HG02973 (cell line): ENCODE measurements around the gene C6orf15.

Experiments used
- ATAC-seq: cut with Tn5 transposase; IDR thresholded peaks from one replicate; pipeline ENCODE4 v1.9.1; 2021; ENCODE audit warnings: moderate library complexity; ENCODE audit not compliant: unreplicated experiment

The C6orf15 gene

GRCh38 chr6:31131595-31131994 is 19.2 kb upstream of the C6orf15 start:
- no peak for ATAC-seq

GRCh38 chr6:31130751-31131150 is 18.4 kb upstream of the C6orf15 start:
- no peak for ATAC-seq

- ATAC-seq = no peak
Measured at GRCh38 chr6:31129130-31129529, 16.8 kb upstream of the C6orf15 start.

GRCh38 chr6:31128093-31128676 is 15.8 kb upstream of the C6orf15 start:
- ATAC-seq = no peak

- no peak for ATAC-seq
Measured at GRCh38 chr6:31126396-31127175, 14.2 kb upstream of the C6orf15 start.

GRCh38 chr6:31125586-31126363 is 13.4 kb upstream of the C6orf15 start:
- no peak for ATAC-seq

- ATAC-seq = no peak
Measured at GRCh38 chr6:31125162-31125561, 12.8 kb upstream of the C6orf15 start.

GRCh38 chr6:31122791-31123706 is 10.7 kb upstream of the C6orf15 start:
- no peak for ATAC-seq

- ATAC-seq = no peak
Measured at GRCh38 chr6:31121131-31121790, 8.9 kb upstream of the C6orf15 start.

GRCh38 chr6:31120151-31120915 is 8.0 kb upstream of the C6orf15 start, which contains the start of gene CDSN:
TSS of gene CDSN (minus strand) at chr6:31120446. CDS start at chr6:31120419, 27 bp downstream.
- no peak for ATAC-seq

- no peak for ATAC-seq
Measured at GRCh38 chr6:31118178-31118577, 5.8 kb upstream of the C6orf15 start.

GRCh38 chr6:31116661-31117385 is 4.4 kb upstream of the C6orf15 start:
- no peak for ATAC-seq

- ATAC-seq = no peak
Measured at GRCh38 chr6:31115941-31116560, 3.7 kb upstream of the C6orf15 start.

GRCh38 chr6:31114970-31115849 is 2.8 kb upstream of the C6orf15 start:
- ATAC-seq = no peak

- no peak for ATAC-seq
Measured at GRCh38 chr6:31114541-31114878, 2.1 kb upstream of the C6orf15 start, which contains the start of gene PSORS1C1. TSS of gene PSORS1C1 (plus strand) at chr6:31114800. CDS start at chr6:31129633, 14,833 bp downstream.

- ATAC-seq = no peak
Measured at GRCh38 chr6:31113861-31114540, 1.6 kb upstream of the C6orf15 start.

GRCh38 chr6:31111712-31112111 is 663 bp downstream of the C6orf15 start:
- ATAC-seq = no peak
